GM18507 (cell line): ENCODE data around the gene WDR90.

Experiments used
- DNase-seq: peaks from one replicate; pipeline ENCODE4 v3.0.0; 2011; ENCODE audit warnings: low read depth; ENCODE audit not compliant: insufficient read length; ENCODE audit errors: extremely low spot score
- FAIRE-seq: peaks from 2 replicates; lab custom pipeline; 2011; peaks lifted over from hg19 to GRCh38; lab: Jason Lieb, UNC

The WDR90 gene

DNA sequence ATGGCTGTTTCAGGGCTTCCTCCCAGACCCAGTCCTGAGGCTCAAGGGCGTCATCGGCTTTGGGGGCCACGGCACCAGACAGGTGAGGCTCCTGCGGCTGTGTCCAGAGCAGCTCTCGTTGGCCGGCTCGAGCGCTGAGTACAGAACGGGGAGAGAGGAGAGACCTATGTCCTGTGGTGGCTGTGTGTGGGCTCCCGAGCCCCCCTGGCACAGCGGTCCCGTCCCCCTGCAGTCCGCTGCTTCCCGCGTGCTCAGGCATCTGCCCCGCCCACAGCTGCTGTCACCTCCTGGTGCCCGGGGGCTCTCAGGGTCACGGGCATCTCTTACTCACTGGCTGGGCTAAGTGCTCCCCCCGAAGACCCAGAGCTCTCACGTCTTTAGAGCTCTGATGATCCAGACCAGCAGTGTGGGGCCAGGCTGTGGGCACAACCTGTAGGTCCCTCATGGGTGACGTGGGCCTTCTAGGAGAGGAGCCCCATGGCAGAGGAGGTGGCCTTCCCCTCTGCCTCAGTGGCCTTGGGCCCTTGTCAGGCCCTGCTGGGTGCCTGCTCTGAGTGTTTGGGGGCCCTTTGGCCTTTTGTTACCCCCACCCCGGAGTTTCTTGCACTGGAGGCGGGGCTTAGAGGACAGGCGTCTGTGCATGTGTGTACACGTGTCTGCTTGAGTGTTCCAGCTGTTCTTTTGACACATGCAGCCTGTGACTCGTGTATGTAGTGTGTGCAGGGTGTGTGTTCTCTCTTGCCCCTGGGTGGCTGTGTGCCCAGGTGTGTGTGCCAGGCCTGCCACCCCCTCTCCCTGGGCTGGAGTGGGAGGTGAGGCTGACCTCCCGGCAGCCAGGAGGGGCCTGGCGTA is 3.5 kb downstream of the WDR90 start:
- no peak for FAIRE-seq
- no peak for DNase-seq

- no peak for FAIRE-seq
- DNase-seq: no peak
Measured at GRCh38 chr16:654034-654433, 4.9 kb downstream of the WDR90 start.

DNA sequence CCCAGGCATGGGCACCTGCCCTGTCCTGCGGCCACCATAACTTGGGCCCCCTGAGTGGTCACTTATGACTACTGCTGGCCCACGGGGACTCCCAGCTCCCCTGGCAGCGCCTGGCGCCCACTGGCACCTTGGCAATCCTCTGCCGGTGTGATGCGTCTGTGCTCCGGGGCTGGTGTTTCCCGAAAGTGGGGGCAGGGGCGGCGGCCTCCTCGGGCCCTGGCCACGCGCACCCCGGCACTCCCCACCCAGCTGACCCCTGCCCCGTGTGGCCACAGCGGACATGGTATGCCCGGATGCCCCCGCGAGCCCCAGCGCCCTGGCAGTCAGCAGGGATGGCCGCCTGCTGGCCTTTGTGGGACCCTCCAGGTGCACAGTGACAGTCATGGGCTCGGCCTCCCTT is 8.3 kb downstream of the WDR90 start:
- FAIRE-seq: no peak

GRCh38 chr16:658679-659571 is 9.8 kb downstream of the WDR90 start:
- DNase-seq (no peak), FAIRE-seq (no peak)

More for the DNA sequence above, 8.3 kb downstream of the WDR90 start:
- DNase-seq: no peak

- FAIRE-seq: no peak
- DNase-seq: no peak
Measured at GRCh38 chr16:659618-660017, 10.5 kb downstream of the WDR90 start.

DNA sequence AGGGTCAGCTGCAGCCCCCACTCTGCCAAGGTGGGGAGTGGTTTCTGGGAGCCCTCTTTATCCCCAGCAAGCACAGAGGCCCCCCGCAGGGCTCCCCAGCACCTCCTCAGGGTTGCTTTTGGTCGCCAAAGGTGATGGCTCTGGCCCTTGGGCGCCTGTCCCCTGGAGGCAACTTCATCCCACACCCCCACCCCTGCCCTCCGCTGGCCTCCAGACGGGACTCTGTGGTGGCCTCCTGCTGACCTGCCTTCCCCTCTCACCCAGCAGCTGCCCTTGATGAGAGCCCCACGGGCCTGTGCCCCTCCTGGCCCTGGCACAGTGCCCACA is 10.9 kb downstream of the WDR90 start:
- FAIRE-seq: no peak

GRCh38 chr16:660459-661183 is 11.5 kb downstream of the WDR90 start:
- peak; percentile 88 for DNase-seq
- FAIRE-seq: peak; percentile 66

More for the DNA sequence above, 10.9 kb downstream of the WDR90 start:
- no peak for DNase-seq

GRCh38 chr16:661184-661821 is 12.1 kb downstream of the WDR90 start:
- no peak for DNase-seq
- FAIRE-seq: no peak

DNA sequence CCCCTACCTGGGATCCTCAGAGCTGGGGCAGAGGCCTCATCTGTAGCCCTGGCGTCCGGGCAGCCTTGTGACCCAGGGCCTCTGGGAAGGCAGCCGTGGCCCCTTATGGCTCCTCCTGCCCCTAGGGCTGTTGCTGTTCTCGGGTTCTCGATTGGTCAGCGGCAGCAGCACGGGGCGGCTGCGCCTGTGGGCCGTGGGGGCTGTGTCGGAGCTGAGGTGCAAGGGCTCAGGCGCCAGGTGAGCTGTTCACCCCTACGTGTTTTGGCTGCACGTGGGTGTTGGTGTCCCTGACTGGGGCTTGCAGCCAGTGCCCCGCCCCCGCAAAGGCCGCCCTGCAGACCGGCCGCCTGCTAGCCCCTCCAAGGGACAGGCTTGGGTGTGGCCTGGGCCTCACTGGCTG is 12.9 kb downstream of the WDR90 start:
- FAIRE-seq: no peak
- DNase-seq: no peak

- no peak for DNase-seq
- FAIRE-seq: no peak
Measured at GRCh38 chr16:662597-662996, 13.4 kb downstream of the WDR90 start.

DNA sequence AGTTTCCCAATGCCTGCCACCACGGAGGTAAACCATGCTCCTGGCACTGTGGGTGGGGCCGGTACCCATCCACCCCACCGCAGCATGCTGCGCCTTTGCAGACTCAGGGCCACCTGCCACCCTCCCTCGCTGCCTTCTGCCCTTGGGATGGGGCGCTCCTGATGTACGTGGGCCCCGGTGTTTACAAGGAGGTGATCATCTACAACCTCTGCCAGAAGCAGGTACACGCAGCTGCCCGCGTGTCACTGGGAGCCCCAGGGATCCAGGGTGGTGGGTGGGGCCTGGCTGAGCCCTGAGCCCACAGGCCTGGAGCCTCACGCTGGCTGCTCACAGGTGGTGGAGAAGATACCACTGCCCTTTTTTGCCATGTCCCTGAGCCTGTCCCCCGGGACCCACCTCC is 17.4 kb downstream of the WDR90 start:
- no peak for FAIRE-seq

GRCh38 chr16:667113-667779 is 18.1 kb downstream of the WDR90 start:
- DNase-seq (no peak), FAIRE-seq (no peak)

More for the DNA sequence above, 17.4 kb downstream of the WDR90 start:
- no peak for DNase-seq

DNA sequence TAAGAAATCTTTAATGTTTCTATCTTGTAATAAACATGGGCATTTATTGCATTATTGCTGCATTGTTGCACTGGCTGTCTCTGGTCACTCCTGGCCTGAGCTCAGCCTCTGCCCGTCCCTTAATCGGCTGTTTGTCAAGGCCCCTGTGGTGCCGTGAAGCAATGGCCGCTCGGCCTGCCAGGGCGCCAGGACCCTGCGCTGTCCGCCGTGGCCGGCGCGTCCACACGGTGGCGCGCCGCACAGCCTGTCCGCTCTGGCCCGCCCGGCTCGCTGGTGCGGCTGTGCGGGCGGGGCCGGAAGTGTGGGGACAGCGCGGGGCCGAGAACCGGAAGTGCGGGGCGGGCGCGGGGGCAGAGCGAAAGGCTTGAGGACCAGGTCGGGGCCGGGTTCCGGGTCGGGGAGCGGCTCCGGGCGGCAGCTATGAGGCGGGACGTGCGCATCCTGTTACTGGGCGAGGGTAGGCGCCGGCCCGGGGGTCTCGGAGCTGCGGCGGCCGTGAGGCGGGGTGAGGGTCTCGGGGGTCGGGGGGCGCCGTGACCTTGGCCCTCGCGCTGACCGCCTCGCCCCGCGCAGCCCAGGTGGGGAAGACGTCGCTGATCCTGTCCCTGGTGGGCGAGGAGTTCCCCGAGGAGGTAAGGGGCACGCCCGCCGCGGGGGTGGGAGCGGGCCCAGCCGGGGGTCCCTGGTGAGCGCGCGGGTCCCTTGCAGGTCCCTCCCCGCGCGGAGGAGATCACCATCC is 18.8 kb downstream of the WDR90 start, which contains the start of gene RHOT2:
Gene RHOT2 (plus strand): TSS at position 353 of the 739 bp plus-strand sequence. CDS start 68 bp downstream, at position 421.
- FAIRE-seq (peak; percentile 83), DNase-seq (peak; percentile 74)

GRCh38 chr16:668519-669171 is 19.5 kb downstream of the WDR90 start:
- DNase-seq (no peak), FAIRE-seq (no peak)

DNA sequence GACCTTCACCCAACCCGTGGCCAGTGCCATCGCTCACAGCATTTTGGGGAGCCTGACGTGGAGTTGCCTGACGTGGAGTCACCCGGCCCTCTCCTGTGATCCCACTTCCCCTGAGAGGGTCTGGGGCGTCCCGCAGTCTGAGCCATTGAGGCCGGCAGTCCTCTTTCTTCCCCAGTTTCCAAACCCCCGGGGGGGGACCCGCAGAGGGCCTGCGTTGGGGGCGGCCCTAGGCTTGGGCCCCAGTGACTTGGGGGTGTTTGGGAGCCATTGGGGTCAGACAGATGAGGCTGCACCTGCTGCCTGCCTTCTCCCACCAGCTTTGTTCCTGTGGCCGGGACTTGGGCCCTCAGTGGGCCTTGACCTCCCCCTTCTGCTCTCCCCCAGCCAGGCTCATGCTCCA is 20.5 kb downstream of the WDR90 start:
- FAIRE-seq (no peak), DNase-seq (no peak)

DNA sequence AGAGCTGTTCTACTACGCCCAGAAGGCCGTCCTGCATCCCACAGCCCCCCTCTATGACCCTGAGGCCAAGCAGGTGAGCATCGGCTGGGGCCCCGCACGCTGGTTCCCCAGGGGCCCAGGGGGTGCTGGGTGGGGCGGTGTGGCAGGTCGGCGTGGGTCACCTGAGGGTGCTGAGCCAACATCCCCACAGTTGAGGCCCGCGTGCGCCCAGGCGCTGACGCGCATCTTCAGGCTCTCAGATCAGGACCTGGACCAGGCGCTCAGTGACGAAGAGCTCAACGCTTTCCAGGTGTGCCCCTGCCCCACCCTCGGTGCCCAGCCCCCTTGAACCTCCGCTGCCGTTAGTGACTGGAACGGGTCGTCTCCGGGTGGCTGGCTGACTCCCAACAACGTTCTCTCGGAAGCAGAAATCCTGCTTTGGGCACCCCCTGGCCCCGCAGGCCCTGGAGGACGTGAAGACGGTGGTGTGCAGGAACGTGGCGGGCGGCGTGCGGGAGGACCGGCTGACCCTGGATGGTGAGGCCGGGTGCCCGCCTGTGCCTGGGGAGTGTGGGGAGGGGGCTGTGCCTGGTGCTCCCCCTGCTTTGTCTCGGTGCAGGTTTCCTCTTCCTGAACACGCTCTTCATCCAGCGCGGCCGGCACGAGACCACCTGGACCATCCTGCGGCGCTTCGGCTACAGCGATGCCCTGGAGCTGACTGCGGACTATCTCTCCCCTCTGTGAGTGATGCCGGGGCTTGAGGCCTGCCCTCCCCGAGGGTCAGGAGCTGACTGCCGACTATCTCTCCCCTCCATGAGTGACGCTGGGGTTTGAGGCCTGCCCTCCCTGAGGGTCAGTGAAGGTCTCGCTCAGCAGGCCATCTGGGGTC is 21.6 kb downstream of the WDR90 start:
- DNase-seq (no peak), FAIRE-seq (no peak)
